ENCODE measurements around the gene C2orf72.

Gene C2orf72

GRCh38 chr2:231088754-231089153 is 51.4 kb downstream of the C2orf72 start:
- DNase-seq, result no peak

GRCh38 chr2:231093933-231094332 is 56.6 kb downstream of the C2orf72 start:
- no peak for DNase-seq

- no peak for DNase-seq
Measured at GRCh38 chr2:231094736-231095346, 57.5 kb downstream of the C2orf72 start.
